HCT116 (cell line): ENCODE measurements around the gene HIGD1A. TPM values are rescaled to one million over a fixed set of nuclear protein-coding genes. Genes with fewer than 3 reads are reported as not detected.

Experiments used
- ATAC-seq: fragments of 200-7000 bp; cut with Tn5 transposase; 2 replicates; pipeline ENCODE4 v1.9.1; 2020; ENCODE audit warnings: mild to moderate bottlenecking, moderate library complexity
- BruUV-seq: library from RNA; stranded (reverse); fragments of 400-500 nt; replicated peaks from 2 replicates; lab custom pipeline; 2021; lab: Mats Ljungman, UMichigan
- CTCF ChIA-PET: fragments of 300-600 bp; sonication (Branson Sonifier 250); formaldehyde crosslinking; loops from one replicate; lab custom pipeline; 2021; ENCODE audit warnings: antibody characterized with exemption; lab: Charles Lee
- POLR2A ChIA-PET: fragments of 300-600, 350-600 bp; sonication (Branson Sonifier 250); formaldehyde crosslinking; loops from one replicate; lab custom pipeline; 2021; ENCODE audit warnings: antibody characterized with exemption; lab: Charles Lee
- RAD21 ChIA-PET, 2 experiments: fragments of 300-600 bp; sonication (Branson Sonifier 250); formaldehyde crosslinking; loops; one replicate each; lab custom pipeline; 2023; ENCODE audit warnings: low total read pairs in 2 of 2; ENCODE audit not compliant: uncharacterized antibody in 2 of 2, unreplicated experiment in 2 of 2, low non-redundant PET in 1 of 2; lab: Charles Lee
- DNase-seq: peaks from one replicate; pipeline ENCODE4 v3.0.0-alpha.2; 2010; ENCODE audit warnings: low read depth, low spot score
- H2AFZ ChIP-seq: fragments of 200-600 bp; shearing (Covaris generic), sonication (generic); 2 replicates; pipeline ENCODE4 v1.6.1; 2017; ENCODE audit warnings: low read depth, mixed run types, mixed read lengths, antibody characterized with exemption, low read length; ENCODE audit not compliant: poor library complexity, severe bottlenecking
- H3K27ac ChIP-seq: 2 replicates; pipeline ENCODE4 v1.5.1; 2012; ENCODE audit warnings: low read depth, low read length
- H3K27me3 ChIP-seq: fragments of 200-600 bp; sonication (generic); 2 replicates; pipeline ENCODE4 v1.6.1; 2016; ENCODE audit warnings: mixed run types, low read length, mixed read lengths; ENCODE audit not compliant: insufficient read depth
- H3K36me3 ChIP-seq, 2 experiments: fragments of 200-500 bp in 1 of 2; fragments of 200-600 bp in 1 of 2; sonication (Bioruptor generic) in 1 of 2; sonication (generic) in 1 of 2; 2 replicates each; pipeline versions ENCODE4 v1.5.1 to v1.6.1; 2014 to 2016; ENCODE audit warnings: low read length in 2 of 2, inconsistent platforms in 1 of 2, mixed read lengths in 1 of 2, mixed run types in 1 of 2; ENCODE audit not compliant: insufficient read depth in 2 of 2, control insufficient read depth in 1 of 2
- H3K4me1 ChIP-seq, 2 experiments: fragments of 200-600 bp in 1 of 2; sonication (generic) in 1 of 2; 2 replicates each; pipeline versions ENCODE4 v1.5.1 to v1.6.1; 2012 to 2017; ENCODE audit warnings: low read length in 2 of 2, inconsistent platforms in 1 of 2, mild to moderate bottlenecking in 1 of 2, mixed read lengths in 1 of 2, mixed run types in 1 of 2, moderate library complexity in 1 of 2; ENCODE audit not compliant: insufficient read depth in 2 of 2, control insufficient read depth in 1 of 2
- H3K4me2 ChIP-seq: fragments of 200-600 bp; sonication (generic); 2 replicates; pipeline ENCODE4 v1.6.1; 2017; ENCODE audit warnings: mixed run types, low read length, mixed read lengths
- H3K4me3 ChIP-seq, 2 experiments: fragments of 200-600 bp in 1 of 2; sonication (generic) in 1 of 2; replicated peaks in 1 of 2; 2 replicates each; pipeline ENCODE4 v1.5.1; 2011 to 2016; ENCODE audit warnings: low read length in 2 of 2, control low read depth in 1 of 2, low read depth in 1 of 2, mild to moderate bottlenecking in 1 of 2, mixed read lengths in 1 of 2, mixed run types in 1 of 2
- H3K79me2 ChIP-seq: fragments of 200-600 bp; sonication (generic); 2 replicates; pipeline ENCODE4 v1.6.1; 2017; ENCODE audit warnings: mild to moderate bottlenecking, mixed run types, low read length, moderate library complexity, mixed read lengths; ENCODE audit not compliant: insufficient read depth
- H3K9ac ChIP-seq: fragments of 200-600 bp; sonication (generic); 2 replicates; pipeline ENCODE4 v1.6.1; 2016; ENCODE audit warnings: low read length, mixed read lengths
- H3K9me2 ChIP-seq: fragments of 200-600 bp; sonication (generic), shearing (Covaris generic); 2 replicates; pipeline ENCODE4 v1.6.1; 2017; ENCODE audit warnings: mixed run types, mild to moderate bottlenecking, moderate library complexity; ENCODE audit not compliant: insufficient read depth
- H3K9me3 ChIP-seq, 2 experiments: fragments of 200-500 bp in 1 of 2; fragments of 200-600 bp in 1 of 2; sonication (Bioruptor generic) in 1 of 2; sonication (generic) in 1 of 2; 2 replicates each; pipeline ENCODE4 v1.6.1; 2014 to 2017; ENCODE audit warnings: low read length in 2 of 2, mixed read lengths in 2 of 2, inconsistent platforms in 1 of 2, low read depth in 1 of 2, mild to moderate bottlenecking in 1 of 2, mixed run types in 1 of 2, moderate library complexity in 1 of 2; ENCODE audit not compliant: control insufficient read depth in 1 of 2, insufficient read depth in 1 of 2
- H4K20me1 ChIP-seq: fragments of 200-600 bp; sonication (generic), shearing (Covaris generic); 2 replicates; pipeline ENCODE4 v1.6.1; 2017; ENCODE audit warnings: mixed run types, mild to moderate bottlenecking, moderate library complexity; ENCODE audit not compliant: insufficient read depth
- ATF3 ChIP-seq: IDR thresholded peaks from 2 replicates; pipeline ENCODE4 v1.6.1; 2012
- CEBPB ChIP-seq: IDR thresholded peaks from 2 replicates; pipeline ENCODE4 v1.6.1; 2012; ENCODE audit warnings: low read depth
- ELF1 ChIP-seq: IDR thresholded peaks from 2 replicates; pipeline ENCODE4 v1.6.1; 2012; ENCODE audit warnings: low read depth, borderline replicate concordance
- MAX ChIP-seq: IDR thresholded peaks from 2 replicates; pipeline ENCODE4 v1.6.1; 2012
- REST ChIP-seq: IDR thresholded peaks from 2 replicates; pipeline ENCODE4 v1.6.1; 2012; ENCODE audit warnings: low read depth
- SRF ChIP-seq: IDR thresholded peaks from 2 replicates; pipeline ENCODE4 v1.6.1; 2012; ENCODE audit warnings: low read depth
- ZFX ChIP-seq: fragments of 450-650 bp; IDR thresholded peaks from 2 replicates; pipeline ENCODE4 v1.6.1; 2017
- intact Hi-C: fragments of 100-400 bp; cut with micrococcal nuclease; formaldehyde crosslinking; loops from 2 replicates; pipeline ENCODE4 v1.10.0; 2022
- total RNA-seq: library from RNA; stranded (reverse); gene quantifications from one replicate; pipeline ENCODE4 v1.2.1, GENCODE V29; 2021; ENCODE audit not compliant: unreplicated experiment

The HIGD1A gene
- total RNA-seq, 1 experiment from 2014 or later, result 71.2 TPM

- DNase-seq (no peak), ATAC-seq (no peak)
- H2AFZ ChIP-seq, result no peak overlapping the region
- POLR2A ChIA-PET, result no interaction called here
- H3K4me1 ChIP-seq, result no peaks in the 10 kb centered on the region
- H3K36me3 ChIP-seq, result no peaks in the 10 kb centered on the region
- RAD21 ChIA-PET, result no interaction called here
- no peak overlapping the region for H3K4me3 ChIP-seq
- no peaks in the 10 kb centered on the region for H4K20me1 ChIP-seq
- no peak overlapping the region for H3K9ac ChIP-seq
- H3K9me3 ChIP-seq, result no peaks in the 10 kb centered on the region
- H3K27ac ChIP-seq, result no peak overlapping the region
- no peaks in the 10 kb centered on the region for H3K27me3 ChIP-seq
- H3K79me2 ChIP-seq, result no peaks in the 10 kb centered on the region
- CTCF ChIA-PET, result no interaction called here
- no peak overlapping the region for H3K4me2 ChIP-seq
- TF ChIP-seq ATF3 (no peak), CEBPB (no peak), MAX (no peak), REST (no peak), ZFX (no peak), ELF1 (no peak), SRF (no peak)
- BruUV-seq, result no TSS peak
- H3K9me2 ChIP-seq, result no peaks in the 10 kb centered on the region
- intact Hi-C loops, result no loop called here
These were observed 52.7 kb downstream of the HIGD1A start for GRCh38 chr3:42751609-42752008.
